ENCODE data around the gene MAP7D1. TPM values are rescaled to one million over a fixed set of nuclear protein-coding genes. Genes with fewer than 3 reads are reported as not detected.

Gene MAP7D1
- total RNA-seq, 1 donor from 2014 or later: 120 TPM

- Histone ChIP-seq H3K4me1 (peaks cover 23% of the 10 kb centered on the region), H3K27me3 (ENCODE audit: low read depth) (no peaks in the 10 kb centered on the region), H3K36me3 (peaks cover 11% of the 10 kb centered on the region), H3K4me3 (no peak overlapping the region), H3K27ac (no peak overlapping the region), H3K9me3 (no peaks in the 10 kb centered on the region)
- DNase-seq (no peak), ATAC-seq (no peak)
- intact Hi-C loops (cut with DNase I): no loop called here
- no peak for TF ChIP-seq CTCF (IDR thresholded peaks at IDR 0.05)
Measured at GRCh38 chr1:36132029-36132428, 23.9 kb upstream of the MAP7D1 start.

GRCh38 chr1:36133484-36133883 is 22.5 kb upstream of the MAP7D1 start:
- peaks cover 23% of the 10 kb centered on the region for H3K4me1 ChIP-seq
- ATAC-seq (peak; percentile 12 to 54), DNase-seq (no peak)
- intact Hi-C loops (cut with DNase I): no loop called here
- H3K27me3 ChIP-seq (ENCODE audit: low read depth): no peaks in the 10 kb centered on the region
- H3K27ac ChIP-seq: no peak overlapping the region
- no peak overlapping the region for H3K4me3 ChIP-seq
- H3K36me3 ChIP-seq: peaks cover 26% of the 10 kb centered on the region
- H3K9me3 ChIP-seq: no peaks in the 10 kb centered on the region
- TF ChIP-seq CTCF (IDR thresholded peaks at IDR 0.05): no peak

- peaks cover 31% of the 10 kb centered on the region for H3K36me3 ChIP-seq
- H3K9me3 ChIP-seq: no peaks in the 10 kb centered on the region
- H3K27me3 ChIP-seq (ENCODE audit: low read depth): no peaks in the 10 kb centered on the region
- ATAC-seq (no peak), DNase-seq (no peak)
- no peak overlapping the region for H3K4me3 ChIP-seq
- no peak for TF ChIP-seq CTCF (IDR thresholded peaks at IDR 0.05)
- H3K27ac ChIP-seq: no peak overlapping the region
- peaks cover 23% of the 10 kb centered on the region for H3K4me1 ChIP-seq
- intact Hi-C loops (cut with DNase I): no loop called here
Measured at GRCh38 chr1:36134031-36134430, 21.9 kb upstream of the MAP7D1 start.

- H3K4me3 ChIP-seq: no peak overlapping the region
- TF ChIP-seq CTCF (IDR thresholded peaks at IDR 0.05): peak; percentile 68
- ATAC-seq (peak; percentile 71 to 74), DNase-seq (no peak)
- peaks cover 38% of the 10 kb centered on the region for H3K36me3 ChIP-seq
- peak overlapping the region; percentile 18 for H3K27ac ChIP-seq
- H3K9me3 ChIP-seq: no peaks in the 10 kb centered on the region
- peaks cover 23% of the 10 kb centered on the region for H3K4me1 ChIP-seq
- intact Hi-C loops (cut with DNase I): no loop called here
- H3K27me3 ChIP-seq (ENCODE audit: low read depth): no peaks in the 10 kb centered on the region
Measured at GRCh38 chr1:36134505-36135329, 21.2 kb upstream of the MAP7D1 start.

GRCh38 chr1:36135330-36135667 is 20.7 kb upstream of the MAP7D1 start:
- TF ChIP-seq CTCF (IDR thresholded peaks at IDR 0.05): no peak
- Histone ChIP-seq H3K27me3 (ENCODE audit: low read depth) (no peaks in the 10 kb centered on the region), H3K9me3 (no peaks in the 10 kb centered on the region), H3K4me1 (peaks cover 23% of the 10 kb centered on the region), H3K4me3 (no peak overlapping the region), H3K36me3 (peaks cover 42% of the 10 kb centered on the region), H3K27ac (peak overlapping the region; percentile 18)
- DNase-seq: no peak
- intact Hi-C loops (cut with DNase I): no loop called here
- ATAC-seq: no peak

Data from lower lobe of right lung (tissue), 2 donors.